NCI-H748 (cell line): ENCODE data around the gene FAR1.
A peak's percentile ranks its signal among the peaks of the same experiment; 100 is the strongest.

ENCODE experiments used
- DNase-seq: peaks from one replicate; lab custom pipeline; 2025; ENCODE audit not compliant: unreplicated experiment; lab: John Stamatoyannopoulos, UW

Gene FAR1

DNA sequence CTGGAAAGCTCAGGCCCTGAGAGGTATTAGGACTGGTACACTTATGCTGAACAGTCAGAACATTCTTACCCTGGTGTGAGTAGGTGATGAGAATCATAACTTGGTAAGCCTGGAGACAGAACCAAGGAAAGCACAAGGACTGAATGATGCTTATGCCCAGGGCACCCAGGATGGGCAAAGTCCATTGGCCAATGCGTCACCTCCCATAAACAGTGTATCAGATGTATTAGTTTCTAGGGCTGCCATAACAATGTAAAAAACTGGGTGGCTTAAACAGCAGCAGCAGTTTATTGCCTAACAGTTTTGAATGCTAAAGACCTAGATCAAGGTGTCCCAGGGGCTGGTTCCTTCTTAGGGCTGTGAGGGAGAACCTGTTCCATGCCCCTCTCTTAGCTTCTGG lies 107.0 kb downstream of the FAR1 start:
- DNase-seq, result no peak

DNA sequence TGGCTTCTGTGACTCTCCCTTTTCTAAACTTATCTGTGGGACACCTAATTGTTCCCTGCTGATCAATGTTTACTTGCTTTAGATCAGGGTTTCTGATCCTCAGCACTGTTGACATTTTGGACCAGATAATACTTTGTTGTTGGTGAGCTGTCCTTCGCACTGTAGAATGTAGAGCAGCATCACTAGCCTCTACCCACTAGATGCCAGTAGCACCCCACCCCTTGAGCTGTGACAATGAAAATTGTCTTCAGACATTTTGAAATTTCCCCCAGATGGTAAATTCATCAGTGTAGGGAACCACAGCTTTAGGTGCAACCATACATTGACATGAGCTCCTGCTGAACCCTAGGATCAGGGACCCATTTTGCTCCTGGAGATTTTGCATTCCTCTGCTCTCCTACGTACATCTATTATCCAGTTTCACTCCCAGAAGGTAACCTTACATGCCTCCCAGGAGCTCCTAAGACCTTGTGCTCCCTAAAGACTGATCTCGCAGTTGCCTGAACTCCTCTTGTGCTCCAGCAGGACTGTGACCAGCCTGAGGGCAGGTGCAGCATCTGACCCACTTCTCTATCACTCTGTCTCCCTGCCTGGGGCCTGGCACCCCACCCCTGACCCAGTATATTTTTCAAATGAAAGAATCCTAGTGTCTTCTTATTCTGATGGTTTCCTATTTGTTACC lies 107.8 kb downstream of the FAR1 start:
- DNase-seq, result peak; percentile 40

DNA sequence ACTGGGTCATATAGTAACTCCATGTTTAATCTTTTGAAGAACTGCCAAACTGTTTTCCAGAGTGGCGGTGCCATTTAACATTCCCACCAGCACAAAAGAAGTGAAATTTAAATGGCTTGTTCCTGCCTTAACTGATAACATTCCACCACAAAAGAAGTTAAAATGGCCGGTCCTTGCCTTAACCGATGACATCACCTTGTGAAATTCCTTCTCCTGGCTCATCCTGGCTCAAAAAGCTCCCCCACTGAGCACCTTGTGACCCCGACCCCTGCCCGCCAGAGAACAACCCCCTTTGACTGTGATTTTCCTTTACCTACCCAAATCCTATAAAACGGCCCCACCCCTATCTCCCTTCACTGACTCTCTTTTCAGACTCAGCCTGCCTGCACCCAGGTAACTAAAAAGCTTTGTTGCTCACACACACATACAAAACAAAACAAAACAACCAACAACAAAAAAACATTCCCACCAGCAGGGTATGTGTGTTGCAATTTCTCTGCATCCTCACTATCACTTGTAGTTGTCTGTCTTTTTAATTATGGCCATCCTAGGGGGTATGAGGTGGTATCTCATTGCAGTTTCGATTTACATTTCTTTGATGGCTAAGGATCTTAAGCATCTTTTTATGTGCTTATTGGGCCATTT lies 109.0 kb downstream of the FAR1 start:
- no peak for DNase-seq

DNA sequence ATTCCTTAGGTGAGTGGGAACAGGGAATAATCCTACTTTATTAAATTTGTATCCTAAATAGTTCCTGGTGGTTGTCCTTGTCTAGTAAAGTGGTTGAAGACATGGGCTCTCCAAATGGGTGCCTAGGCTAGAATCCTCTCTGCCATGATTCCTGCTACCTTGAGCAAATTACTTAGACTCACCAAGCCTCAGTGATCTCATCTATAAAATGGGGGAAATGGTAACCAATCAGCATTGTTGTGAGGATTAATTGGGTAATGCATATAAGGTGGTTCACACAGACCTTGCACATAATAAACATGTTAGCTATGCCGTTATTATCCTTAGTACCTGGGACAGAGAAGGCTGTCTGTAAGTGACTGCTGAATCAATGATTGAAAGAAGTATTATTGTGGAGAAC lies 109.9 kb downstream of the FAR1 start:
- DNase-seq, result no peak

DNA sequence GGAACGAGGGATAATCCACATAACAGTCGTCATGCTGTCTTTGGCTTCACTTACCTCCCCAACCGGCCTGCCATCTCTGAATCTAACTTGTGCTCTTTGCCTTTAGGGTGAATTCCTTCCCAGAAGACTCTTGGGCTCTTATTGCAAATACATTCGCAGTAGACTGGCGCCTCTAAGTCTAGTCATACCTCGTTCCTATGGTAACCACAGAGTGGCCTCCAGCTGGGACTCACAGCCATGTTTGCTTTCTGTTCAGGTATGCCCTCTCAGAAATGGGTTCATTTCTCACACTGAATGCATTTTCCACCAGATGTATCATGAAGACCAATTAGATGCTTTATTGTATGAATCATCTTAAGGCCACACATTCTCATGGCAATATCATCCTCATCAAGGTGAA lies 112.7 kb downstream of the FAR1 start:
- DNase-seq, result peak; percentile 95
